SK-N-DZ (cell line): ENCODE data around the gene TENM3.

Experiments
- DNase-seq: peaks from one replicate; pipeline ENCODE4 v3.0.0-alpha.2; 2015; ENCODE audit warnings: low spot score
- small RNA-seq, 2 experiments: library from RNA; depleted of rRNA; stranded (forward); fragments of <200 nt; gene quantifications; one replicate each; pipeline ENCODE3, GENCODE V24; 2014

The TENM3 gene

GRCh38 chr4:182837831-182838230, 594.6 kb downstream of the TENM3 start:
- no peak for DNase-seq

- no peak for DNase-seq
Measured at GRCh38 chr4:182838535-182838934, 595.3 kb downstream of the TENM3 start.

GRCh38 chr4:182839256-182839655, 596.1 kb downstream of the TENM3 start:
- no peak for DNase-seq

GRCh38 chr4:182840108-182840507, 596.9 kb downstream of the TENM3 start:
- no peak for DNase-seq

GRCh38 chr4:182842104-182842600, 599.0 kb downstream of the TENM3 start:
- no peak for DNase-seq

GRCh38 chr4:182842759-182843390, 599.7 kb downstream of the TENM3 start:
- DNase-seq = no peak

GRCh38 chr4:182843808-182844325, 600.7 kb downstream of the TENM3 start:
- DNase-seq = no peak

- DNase-seq = no peak
Measured at GRCh38 chr4:182845618-182846017, 602.4 kb downstream of the TENM3 start.

- no peak for DNase-seq
Measured at GRCh38 chr4:182846036-182846435, 602.8 kb downstream of the TENM3 start.

- DNase-seq = no peak
Measured at GRCh38 chr4:182847576-182848450, 604.6 kb downstream of the TENM3 start.

- no peak for DNase-seq
Measured at GRCh38 chr4:182848685-182849084, 605.5 kb downstream of the TENM3 start.

Small RNAs within 50 kb of the gene (small RNA-seq; reads per million reads assigned to genes)
- gene RN7SKP67 (0 reads per million in 2 experiments), gene RNU2-34P (0.03 to 0.40 reads per million in 2 experiments)
